Measurements from ENCODE around the gene B4GAT1.
"Not testable (repeated sequence)": the region's sequence is repeated elsewhere in the genome, so short reads cannot be mapped to it uniquely, and the experiment has no call there.

- TF ChIP-seq CTCF (IDR thresholded peaks at IDR 0.05); ZFX (IDR thresholded peaks at IDR 0.05; ENCODE audit: borderline replicate concordance): not testable (repeated sequence)
These were observed 27.1 kb downstream of the B4GAT1 start for GRCh38 chr11:66320289-66320688.
